Fibroblast of gingiva (primary cell): ENCODE measurements around the gene ADAP1.
A peak's percentile ranks its signal among the peaks of the same experiment; 100 is the strongest.
"Not testable (repeated sequence)": the region's sequence is repeated elsewhere in the genome, so short reads cannot be mapped to it uniquely, and the experiment has no call there.

Source experiments
- DNase-seq: peaks from one replicate; pipeline ENCODE4 v3.0.0-alpha.2; 2011; ENCODE audit warnings: low read depth

ADAP1 gene

DNA sequence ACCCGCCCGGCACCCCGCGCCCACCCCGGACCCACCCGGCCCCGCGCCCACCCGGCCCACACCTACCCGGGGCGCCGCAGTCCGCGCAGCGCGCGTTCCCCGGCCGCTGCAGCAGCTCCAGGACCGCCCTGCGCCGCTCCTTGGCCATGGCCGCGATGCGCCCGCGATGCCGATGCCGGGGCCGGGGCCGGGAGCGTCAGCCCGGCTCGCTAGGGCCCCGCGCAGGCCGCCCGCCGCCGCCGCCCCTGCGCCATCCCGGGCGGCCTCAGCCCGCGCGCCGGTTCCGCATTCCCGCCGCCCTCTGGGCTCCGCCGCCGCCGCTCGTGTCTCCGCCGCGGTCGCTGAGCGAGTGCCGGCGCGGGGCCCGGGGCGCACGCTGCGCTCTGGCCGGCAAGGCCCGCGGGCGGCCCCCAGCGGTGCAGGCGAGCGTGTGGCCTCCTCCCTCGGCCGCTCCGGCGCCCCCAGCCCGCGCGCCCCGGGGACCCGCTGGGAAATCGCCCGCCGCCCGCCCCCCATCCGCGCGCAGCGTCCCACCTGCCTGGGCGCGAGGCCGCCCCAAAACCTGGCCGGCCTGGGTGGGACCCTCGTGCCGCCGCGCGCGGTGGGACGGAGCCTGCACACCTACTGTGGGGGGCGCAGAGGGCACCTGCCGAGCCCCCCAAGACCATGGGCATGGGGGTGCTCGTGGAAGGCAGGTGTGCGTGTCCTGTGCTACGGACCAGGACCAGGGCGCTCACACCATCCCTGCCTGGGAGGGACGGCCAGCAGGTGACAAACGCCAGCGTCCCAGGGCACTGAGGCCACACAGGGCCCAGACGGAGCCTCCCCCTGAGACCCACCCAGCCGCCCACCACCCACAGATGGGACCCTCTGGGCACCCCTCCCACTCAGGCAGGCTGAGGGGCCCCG lies at the start of gene ADAP1:
ADAP1 (minus strand) TSS at position 351 of the 909 bp plus-strand sequence; CDS start at position 148, 203 bp downstream.
- no peak for DNase-seq

GRCh38 chr7:1002445-1002844 lies 48.0 kb upstream of the ADAP1 start:
- not testable (repeated sequence) for DNase-seq

DNA sequence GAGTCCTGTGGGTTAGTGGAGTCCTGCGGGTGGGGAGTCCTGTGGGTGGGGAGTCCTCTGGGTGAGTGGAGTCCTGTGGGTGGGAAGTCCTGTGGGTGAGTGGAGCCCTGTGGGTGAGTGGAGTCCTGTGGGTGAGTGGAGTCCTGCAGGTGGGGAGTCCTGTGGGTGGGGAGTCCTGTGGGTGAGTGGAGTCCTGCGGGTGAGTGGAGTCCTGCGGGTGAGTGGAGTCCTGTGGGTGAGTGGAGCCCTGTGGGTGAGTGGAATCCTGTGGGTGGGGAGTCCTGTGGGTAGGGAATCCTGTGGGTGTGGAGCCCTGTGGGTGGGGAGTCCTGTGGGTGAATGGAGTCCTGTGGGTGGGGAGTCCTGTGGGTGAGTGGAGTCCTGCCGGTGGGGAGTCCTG lies 47.5 kb upstream of the ADAP1 start:
- not testable (repeated sequence) for DNase-seq

DNA sequence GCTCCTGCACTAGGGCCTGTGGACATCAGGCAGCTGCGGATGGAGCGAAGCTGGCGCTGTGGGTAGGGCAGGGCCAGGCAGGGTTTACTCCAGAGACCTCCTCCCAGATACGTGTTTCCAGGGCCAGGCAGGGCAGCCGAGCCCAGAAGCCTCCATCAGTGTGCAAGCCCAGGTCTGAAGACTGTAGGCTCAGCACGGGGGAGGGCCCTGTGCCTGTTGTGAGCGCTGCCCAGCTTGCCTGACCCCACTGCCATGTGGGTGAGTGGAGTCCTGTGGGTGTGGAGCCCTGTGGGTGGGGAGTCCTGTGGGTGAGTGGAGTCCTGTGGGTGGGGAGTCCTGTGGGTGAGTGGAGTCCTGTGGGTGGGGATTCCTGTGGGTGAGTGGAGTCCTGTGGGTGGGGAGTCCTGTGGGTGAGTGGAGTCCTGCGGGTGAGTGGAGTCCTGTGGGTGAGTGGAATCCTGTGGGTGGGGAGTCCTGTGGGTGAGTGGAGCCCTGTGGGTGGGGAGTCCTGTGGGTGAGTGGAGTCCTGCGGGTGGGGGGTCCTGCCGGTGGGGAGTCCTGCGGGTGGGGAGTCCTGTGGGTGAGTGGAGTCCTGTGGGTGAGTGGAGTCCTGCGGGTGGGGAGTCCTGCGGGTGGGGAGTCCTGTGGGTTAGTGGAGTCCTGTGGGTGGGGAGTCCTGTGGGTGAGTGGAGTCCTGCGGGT lies 46.7 kb upstream of the ADAP1 start:
- DNase-seq, result not testable (repeated sequence)

DNA sequence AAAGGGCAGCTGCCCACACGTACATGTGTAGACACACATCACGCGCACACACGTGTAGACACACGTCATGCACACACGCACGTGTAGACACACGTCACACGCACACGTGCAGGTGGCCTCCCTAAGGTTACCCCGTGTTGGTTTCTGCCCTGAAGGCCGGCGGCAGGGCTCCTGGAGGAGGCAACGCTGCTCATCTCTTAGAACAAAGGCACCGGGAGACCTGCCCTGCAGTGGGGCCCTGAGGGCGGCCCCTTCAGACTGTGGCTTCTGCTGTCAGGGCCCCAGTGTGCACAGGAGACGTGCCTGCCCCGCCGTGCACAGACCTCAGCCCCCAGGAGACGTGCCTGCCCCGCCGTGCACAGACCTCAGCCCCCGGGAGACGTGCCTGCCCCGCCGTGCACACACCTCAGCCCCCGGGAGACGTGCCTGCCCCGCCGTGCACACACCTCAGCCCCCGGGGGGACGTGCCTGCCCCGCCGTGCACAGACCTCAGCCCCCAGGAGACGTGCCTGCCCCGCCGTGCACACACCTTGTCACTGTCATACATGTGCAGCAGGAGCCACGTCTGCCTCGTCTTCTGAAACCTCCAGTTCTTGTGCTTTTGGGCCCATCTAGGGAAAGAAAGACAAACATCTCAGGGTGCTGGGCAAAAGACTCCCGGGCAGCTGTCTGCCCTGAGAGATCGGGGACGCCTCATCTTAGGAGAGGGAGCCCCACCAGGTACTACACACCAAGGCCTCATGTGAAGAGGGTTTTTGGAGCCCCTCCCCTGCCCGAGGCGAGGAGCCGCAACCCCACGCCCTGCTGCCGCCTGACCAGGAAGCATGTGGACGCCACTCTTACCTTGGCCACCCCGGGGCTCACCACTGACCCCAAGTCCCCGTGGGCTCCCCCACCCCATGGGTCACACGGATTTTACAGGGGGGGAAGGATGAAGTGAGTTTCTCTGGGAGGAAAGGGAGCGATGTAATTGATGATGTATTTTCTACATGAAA lies 45.8 kb upstream of the ADAP1 start:
- no peak for DNase-seq

DNA sequence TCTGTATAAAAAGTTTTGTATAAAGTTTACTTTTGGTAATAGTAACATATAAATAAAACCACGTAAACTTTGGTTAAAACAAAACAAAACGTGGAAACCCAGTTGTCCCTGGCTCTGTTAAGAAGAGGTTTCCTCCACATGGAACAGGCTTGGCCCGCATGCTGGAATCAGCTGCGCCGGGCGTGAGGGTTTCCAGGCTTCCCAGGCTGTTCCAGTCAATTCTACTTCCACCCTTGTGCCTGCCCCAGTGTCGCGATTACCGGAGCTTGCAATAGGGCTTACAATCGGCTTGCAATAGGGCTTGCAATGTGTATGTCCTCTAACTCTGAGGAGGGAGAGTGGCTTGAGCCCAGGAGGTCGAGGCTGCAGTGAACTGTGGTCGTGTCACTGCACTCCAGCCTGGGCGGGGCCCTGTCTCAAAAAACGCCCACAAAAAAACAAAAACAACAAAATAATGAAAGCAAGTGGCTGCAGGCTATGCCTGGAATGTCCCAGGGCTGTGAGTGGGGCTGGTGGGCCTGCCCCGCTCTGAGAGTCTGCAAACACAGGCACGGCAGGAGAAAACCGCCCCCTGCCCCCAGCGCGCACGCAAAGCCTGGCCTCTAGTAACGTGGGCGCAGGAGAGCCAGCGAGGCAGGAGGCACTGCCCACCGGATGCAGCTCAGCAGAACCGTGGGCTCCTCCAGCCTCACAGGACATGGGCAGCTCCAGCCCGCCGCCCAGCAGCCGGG lies 44.8 kb upstream of the ADAP1 start:
- no peak for DNase-seq

DNA sequence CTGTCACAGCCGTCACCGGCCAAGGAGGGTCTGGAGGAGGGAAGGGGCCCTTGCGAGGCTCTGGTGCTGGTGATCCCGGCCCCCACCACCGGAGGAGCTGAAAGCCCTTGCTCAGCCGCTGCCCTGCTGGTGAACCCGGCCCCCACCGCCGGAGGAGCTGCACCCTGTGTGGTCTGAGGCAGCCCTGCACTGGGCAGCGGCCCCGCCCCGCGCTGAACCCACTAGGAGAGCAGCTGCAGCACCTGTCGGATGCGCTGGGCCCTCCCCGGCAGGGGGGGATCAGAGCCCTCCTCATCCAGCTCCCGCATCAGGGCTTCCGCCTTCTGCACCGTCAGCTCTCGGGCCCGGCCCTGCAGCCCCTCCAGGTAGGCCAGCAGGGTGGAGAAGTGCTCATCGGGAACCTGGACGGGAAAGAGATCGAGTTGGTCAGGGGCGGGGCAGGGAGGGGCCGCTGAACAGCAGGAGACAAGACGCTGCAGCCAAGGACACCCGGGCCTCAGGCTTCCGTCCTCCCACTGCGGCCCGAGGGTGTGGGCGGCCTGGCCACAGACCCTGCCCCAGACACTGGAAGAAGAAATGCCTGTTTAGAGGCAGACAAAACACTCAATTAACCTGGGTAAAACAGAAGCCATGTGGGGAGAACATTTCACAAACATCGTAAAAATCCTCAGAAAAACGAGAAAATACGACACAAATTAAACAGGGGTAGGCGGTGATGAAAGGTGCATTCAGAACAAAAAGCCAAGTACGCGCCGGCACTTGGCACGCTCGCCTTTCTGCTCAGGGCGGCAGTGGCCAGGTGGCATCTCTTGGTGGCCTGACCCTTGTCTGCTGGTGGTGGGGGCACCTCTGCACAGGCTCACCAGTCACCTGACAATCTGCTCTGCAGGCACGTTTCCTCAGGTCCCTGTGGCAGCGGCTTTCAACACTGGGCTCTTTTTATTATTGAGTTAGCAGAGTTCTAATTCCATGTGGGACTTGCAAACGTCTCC lies 43.2 kb upstream of the ADAP1 start:
- DNase-seq, result no peak

DNA sequence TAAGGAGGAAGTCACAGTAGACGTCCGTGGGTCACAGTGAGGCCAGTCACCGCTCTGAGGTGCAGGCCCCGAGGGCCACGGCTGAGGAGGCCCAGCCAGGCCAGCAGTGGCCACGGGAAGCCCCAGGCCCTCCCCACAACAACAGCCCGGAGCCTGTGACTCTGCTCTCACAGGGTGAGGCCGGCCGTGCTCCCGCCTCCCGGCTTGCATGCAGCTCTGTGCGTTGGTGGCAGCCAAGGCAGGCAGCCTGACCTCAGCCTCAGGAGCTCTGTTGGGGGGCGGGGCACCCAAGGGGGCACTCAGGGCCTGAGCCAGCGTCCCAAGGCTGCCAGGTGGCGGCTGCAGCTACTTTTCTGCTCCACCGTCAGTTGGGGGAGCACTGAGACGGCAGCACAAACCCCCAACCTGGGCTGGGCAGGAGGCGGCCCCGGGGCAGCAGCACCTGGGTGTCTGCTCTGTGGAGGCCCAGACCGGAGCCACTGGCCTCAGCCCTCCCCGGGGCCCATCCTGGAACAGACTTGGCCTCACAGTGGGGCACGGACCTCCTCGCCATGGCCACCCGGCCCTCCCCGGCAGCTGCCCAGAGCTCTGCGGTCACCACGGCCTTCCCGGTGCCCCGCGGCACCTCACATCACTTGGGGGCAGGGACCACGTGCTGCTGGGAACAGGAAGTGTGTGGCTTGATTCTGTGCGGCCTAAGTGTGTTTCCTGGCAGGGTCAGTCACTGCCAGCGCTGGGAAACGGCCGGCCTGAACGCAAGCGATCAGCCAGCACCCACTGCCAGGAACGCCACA lies 41.8 kb upstream of the ADAP1 start:
- no peak for DNase-seq

DNA sequence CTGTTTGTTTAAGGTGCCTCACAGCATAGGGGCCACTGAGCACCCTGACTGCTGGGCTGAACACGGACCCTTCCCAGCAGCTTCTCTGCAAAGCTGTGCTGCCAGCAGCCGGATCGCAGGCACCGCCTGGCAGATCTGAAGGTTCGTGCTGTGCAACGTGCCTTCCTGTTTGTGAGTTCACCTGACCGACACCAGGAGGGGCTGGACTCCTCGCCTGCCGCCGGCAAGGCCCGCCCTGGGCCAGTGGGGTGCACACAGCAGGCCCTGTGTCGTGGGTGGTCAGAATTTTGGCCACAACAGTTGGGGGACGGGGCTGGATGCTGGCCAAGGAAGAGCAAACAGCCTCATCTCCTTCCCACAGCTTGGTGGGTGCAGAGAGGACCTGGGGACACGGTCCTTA lies 41.1 kb upstream of the ADAP1 start:
- DNase-seq, result no peak

DNA sequence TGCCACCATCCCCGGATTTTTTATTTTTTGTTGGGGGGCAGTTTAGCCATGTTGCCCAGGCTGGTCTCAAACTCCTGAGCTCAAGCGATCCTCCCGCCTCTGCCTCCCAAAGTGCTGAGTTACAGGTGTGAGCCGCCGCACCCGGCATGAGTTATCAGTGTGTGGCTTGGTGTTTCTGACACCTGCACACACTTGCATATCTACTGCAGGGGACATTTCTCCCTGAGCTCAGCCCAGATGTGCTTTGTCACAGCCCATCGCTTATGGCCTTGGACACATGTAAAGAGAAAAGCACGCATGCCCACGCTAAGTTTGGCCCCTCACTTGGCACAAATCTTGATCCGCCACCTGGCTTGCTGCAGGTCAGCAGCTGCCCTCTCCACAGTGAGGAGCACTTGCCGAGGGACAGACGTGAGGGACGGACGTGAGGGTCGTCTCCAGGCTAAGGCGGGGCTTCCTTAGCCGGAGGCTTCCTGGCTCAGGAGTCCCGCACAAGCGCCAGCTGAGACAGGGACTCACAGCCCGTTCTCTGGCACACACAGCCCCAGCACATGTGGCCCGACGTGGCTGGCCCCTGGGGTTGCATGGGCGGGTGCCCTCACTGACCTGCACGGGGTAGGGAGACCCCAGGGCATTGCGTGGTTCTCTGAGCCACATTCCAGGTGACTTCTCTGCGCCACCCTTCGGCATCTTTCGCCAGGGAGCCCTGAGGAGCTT lies 40.3 kb upstream of the ADAP1 start:
- DNase-seq, result no peak

DNA sequence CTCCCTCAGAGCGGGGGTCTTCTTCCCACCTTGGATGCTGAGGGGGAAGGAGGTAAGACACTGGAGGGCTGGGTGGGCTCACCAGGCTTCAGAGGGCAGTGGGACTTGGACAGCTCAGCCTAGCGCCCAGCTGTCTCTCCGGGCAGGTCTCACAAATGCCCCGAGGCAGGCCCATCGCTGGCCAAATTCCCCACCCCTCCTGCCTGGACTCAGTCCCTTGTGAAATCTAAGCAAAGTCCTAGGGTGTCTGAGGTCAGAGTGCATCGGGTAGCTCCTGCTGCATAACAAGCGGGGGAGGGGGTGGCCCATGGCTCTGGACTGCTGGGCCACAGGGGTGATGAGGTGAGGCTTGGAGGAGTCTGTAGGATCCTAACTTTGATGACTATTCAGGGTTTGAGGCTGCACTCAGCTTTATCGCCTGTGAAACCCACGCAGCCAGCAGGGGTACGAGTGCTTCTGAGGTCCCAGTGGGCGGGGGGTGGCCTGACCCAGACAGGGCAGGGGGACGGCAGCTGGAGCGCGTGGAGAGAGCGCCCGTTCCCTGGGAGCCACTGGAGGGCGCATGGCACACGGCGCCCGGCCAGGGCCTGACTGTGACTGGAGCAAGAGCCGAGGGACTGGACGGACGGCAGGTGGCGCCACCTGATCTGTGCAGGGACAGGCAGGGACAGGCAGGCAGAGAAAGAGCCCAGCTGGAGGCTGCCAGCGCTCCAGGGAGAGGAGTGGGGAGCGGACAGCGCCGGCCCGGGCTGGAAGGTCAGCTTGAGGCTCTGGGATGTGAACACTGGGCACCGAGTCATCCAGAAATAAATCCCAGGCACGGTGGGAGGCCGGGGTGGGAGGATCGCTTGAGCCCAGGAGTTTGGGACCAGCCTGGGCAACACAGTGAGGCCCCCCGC lies 38.5 kb upstream of the ADAP1 start:
- peak; percentile 93 for DNase-seq

GRCh38 chr7:991729-992656 lies 37.5 kb upstream of the ADAP1 start:
- DNase-seq, result no peak

DNA sequence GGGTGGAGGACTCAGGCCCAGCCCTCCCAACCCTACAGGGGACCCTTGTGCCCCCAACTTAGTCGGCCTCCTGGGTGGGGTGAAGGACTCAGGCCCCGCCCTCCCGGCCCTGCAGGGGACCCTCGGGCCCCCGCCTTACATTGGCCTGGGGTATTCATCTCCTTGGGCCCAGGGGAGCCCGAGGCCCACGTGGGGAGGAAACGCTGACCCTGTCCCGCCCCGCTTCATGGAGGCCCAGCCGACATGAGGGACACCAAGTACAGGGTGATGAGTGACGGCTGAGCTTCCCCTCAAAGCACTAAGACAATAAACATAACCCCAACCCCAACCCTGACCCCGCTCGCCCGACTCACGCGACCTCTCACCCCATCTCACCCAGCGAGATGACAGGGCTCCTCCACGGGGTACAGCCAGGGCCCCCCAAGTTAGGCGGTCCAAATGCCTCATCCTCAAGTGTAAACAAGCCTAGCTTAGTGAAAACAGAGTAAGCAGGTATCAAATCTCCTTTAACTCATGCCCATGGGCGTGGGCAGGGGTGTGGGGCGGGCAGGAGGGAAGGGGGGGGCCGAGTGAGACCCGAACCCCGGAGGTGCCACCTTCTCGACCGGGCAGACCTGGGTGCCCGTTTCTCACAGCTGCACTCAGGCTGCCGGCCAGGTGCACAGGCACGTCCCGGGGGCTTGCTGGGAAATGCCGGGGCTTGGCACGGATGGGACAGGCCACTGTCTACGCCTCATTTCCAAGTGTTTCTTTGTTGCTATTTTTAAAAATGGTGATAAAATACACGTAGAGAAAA lies 36.7 kb upstream of the ADAP1 start:
- no peak for DNase-seq

- no peak for DNase-seq
Observed at GRCh38 chr7:990352-990932, 36.0 kb upstream of the ADAP1 start.

GRCh38 chr7:988963-989529 lies 34.6 kb upstream of the ADAP1 start:
- no peak for DNase-seq
